Smooth muscle cell (in vitro differentiated cells): ENCODE measurements around the gene EIF1AD. TPM values are rescaled to one million over a fixed set of nuclear protein-coding genes. Genes with fewer than 3 reads are reported as not detected.

Source experiments
- DNase-seq: peaks from one replicate; lab custom pipeline; 2025; ENCODE audit not compliant: unreplicated experiment; lab: John Stamatoyannopoulos, UW
- H2AFZ ChIP-seq: fragments of 200-600 bp; sonication (generic); 2 replicates; pipeline ENCODE4 v1.6.0; 2016; ENCODE audit warnings: antibody characterized with exemption, low read depth, mild to moderate bottlenecking
- H3F3A ChIP-seq: fragments of 200-600 bp; sonication (generic); 2 replicates; pipeline ENCODE4 v1.6.0; 2017; ENCODE audit warnings: antibody characterized with exemption, low read depth
- H3K27ac ChIP-seq: fragments of 200-600 bp; sonication (generic); 2 replicates; pipeline ENCODE4 v1.5.1; 2016; ENCODE audit warnings: low read depth, mild to moderate bottlenecking
- H3K27me3 ChIP-seq: fragments of 200-600 bp; sonication (generic); 2 replicates; pipeline ENCODE4 v1.6.1; 2016; ENCODE audit warnings: low read depth, mild to moderate bottlenecking
- H3K36me3 ChIP-seq: fragments of 200-600 bp; sonication (generic); 2 replicates; pipeline ENCODE4 v1.5.1; 2016; ENCODE audit warnings: low read depth
- H3K4me1 ChIP-seq: fragments of 200-600 bp; sonication (generic); 2 replicates; pipeline ENCODE4 v1.5.1; 2016; ENCODE audit warnings: low read depth
- H3K4me2 ChIP-seq: fragments of 200-600 bp; sonication (generic); 2 replicates; pipeline ENCODE4 v1.6.0; 2016; ENCODE audit warnings: mild to moderate bottlenecking
- H3K4me3 ChIP-seq: fragments of 200-600 bp; sonication (generic); 2 replicates; pipeline ENCODE4 v1.5.1; 2016; ENCODE audit warnings: mild to moderate bottlenecking
- H3K79me2 ChIP-seq: fragments of 200-600 bp; sonication (generic); 2 replicates; pipeline ENCODE4 v1.6.0; 2016; ENCODE audit warnings: low read depth, mild to moderate bottlenecking
- H3K9ac ChIP-seq: fragments of 200-600 bp; sonication (generic); 2 replicates; pipeline ENCODE4 v1.6.0; 2016; ENCODE audit warnings: low read depth
- H3K9me3 ChIP-seq: fragments of 200-600 bp; sonication (generic); replicated peaks from 2 replicates; pipeline ENCODE4 v1.5.1; 2016; ENCODE audit warnings: low read depth
- H4K20me1 ChIP-seq: fragments of 200-600 bp; sonication (generic); 2 replicates; pipeline ENCODE4 v1.6.0; 2016; ENCODE audit warnings: low read depth
- whole genome bisulfite sequencing: methylation state at CpG from one replicate; pipeline ENCODE4 v1.1.7; 2016; ENCODE audit warnings: low lambda C conversion rate; 5-methylcytosine and 5-hydroxymethylcytosine counted together
- polyA plus RNA-seq: library from polyadenylated mRNA; unstranded; fragments of >200 nt; fragmentation: Nextera tagmentation; extraction: Ambion mirVana; gene quantifications from 2 replicates; pipeline ENCODE4 v1.2.1, GENCODE V29; 2016
- total RNA-seq: library from RNA; depleted of rRNA; stranded (reverse); fragments of >200 nt; gene quantifications from 2 replicates; pipeline ENCODE4 v1.2.3, GENCODE V29; 2014
- TF ChIP-seq, protein P1 (sequence below): fragments of 200-600 bp; sonication (generic); IDR thresholded peaks from 2 replicates; pipeline ENCODE4 v1.5.1; 2017; ENCODE audit warnings: borderline replicate concordance, mild to moderate bottlenecking, antibody characterized with exemption; ENCODE audit not compliant: insufficient read depth, poor library complexity, severe bottlenecking

The EIF1AD gene
- total and polyA plus RNA-seq, 2 experiments from 2014 or later: 29.3 TPM

DNA sequence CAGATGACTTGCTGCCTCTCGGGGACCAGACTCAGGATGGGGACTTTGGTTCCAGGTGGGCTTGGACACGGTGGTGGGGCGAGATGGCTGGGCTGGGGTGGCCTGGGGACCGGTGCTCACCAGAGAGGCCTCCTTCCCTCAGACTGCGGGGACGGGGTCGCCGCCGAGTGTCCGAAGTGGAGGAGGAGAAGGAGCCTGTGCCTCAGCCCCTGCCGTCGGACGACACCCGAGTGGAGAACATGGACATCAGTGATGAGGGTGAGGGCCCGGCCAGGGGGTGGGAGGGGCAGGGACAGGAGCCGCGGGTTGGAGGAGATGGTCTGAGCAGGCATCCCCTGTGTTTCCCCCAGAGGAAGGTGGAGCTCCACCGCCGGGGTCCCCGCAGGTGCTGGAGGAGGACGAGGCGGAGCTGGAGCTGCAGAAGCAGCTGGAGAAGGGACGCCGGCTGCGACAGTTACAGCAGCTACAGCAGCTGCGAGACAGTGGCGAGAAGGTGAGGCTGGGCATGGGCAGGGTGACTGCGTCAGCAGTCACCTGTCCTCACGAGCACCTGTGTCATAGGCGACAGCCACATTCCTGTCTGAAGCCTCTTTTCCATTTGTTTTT lies 34.5 kb downstream of the EIF1AD start:
- Histone ChIP-seq H3K4me3 (no peak overlapping the region), H3K27ac (no peak overlapping the region), H3K4me2 (no peak overlapping the region), H3K9ac (no peak overlapping the region), H3K27me3 (no peaks in the 10 kb centered on the region), H4K20me1 (peaks cover 4% of the 10 kb centered on the region), H3K4me1 (peaks cover 9% of the 10 kb centered on the region), H3K36me3 (no peaks in the 10 kb centered on the region), H2AFZ (no peak overlapping the region), H3F3A (no peaks in the 10 kb centered on the region), H3K9me3 (no peaks in the 10 kb centered on the region), H3K79me2 (peaks cover 18% of the 10 kb centered on the region)
- no peak for DNase-seq
- TF ChIP-seq, protein P1, sequence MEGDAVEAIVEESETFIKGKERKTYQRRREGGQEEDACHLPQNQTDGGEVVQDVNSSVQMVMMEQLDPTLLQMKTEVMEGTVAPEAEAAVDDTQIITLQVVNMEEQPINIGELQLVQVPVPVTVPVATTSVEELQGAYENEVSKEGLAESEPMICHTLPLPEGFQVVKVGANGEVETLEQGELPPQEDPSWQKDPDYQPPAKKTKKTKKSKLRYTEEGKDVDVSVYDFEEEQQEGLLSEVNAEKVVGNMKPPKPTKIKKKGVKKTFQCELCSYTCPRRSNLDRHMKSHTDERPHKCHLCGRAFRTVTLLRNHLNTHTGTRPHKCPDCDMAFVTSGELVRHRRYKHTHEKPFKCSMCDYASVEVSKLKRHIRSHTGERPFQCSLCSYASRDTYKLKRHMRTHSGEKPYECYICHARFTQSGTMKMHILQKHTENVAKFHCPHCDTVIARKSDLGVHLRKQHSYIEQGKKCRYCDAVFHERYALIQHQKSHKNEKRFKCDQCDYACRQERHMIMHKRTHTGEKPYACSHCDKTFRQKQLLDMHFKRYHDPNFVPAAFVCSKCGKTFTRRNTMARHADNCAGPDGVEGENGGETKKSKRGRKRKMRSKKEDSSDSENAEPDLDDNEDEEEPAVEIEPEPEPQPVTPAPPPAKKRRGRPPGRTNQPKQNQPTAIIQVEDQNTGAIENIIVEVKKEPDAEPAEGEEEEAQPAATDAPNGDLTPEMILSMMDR: no peak
- over 99% methylated on average over 30 of the region's 30 CpGs for WGBS

DNA sequence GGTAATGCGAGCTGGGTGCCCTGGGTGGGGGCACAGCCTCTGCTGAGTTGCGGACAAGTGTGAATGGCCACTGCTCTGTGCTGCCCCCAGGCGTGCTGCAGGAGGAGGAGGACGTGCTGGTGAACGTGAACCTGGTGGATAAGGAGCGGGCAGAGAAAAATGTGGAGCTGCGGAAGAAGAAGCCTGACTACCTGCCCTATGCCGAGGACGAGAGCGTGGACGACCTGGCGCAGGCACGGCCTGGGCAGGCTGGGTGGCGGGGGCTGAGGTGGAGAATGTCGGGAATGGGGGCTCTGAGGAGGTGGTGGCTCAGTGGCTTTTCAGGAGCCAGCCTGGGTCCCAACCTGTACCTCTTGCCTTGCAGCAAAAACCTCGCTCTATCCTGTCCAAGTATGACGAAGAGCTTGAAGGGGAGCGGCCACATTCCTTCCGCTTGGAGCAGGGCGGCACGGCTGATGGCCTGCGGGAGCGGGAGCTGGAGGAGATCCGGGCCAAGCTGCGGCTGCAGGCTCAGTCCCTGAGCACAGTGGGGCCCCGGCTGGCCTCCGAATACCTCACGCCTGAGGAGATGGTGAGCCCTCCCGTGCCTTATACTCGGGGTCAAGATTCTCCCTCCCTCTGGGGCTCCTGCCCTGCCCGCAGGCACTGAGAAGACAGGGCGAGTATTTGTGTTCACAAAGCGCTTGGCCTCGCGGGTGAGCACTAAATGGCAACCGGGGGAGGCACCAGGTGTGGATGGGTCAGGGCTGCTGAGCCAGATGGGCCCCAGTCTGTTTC lies 35.8 kb downstream of the EIF1AD start:
- H3K4me1 ChIP-seq: peaks cover 12% of the 10 kb centered on the region
- WGBS: 97% methylated on average over 32 of the region's 36 CpGs
- no peak overlapping the region for H3K4me3 ChIP-seq
- no peak overlapping the region for H3K4me2 ChIP-seq
- H3K9ac ChIP-seq: no peak overlapping the region
- DNase-seq: no peak
- no peaks in the 10 kb centered on the region for H3K36me3 ChIP-seq
- no peaks in the 10 kb centered on the region for H3K9me3 ChIP-seq
- H3K27ac ChIP-seq: no peak overlapping the region
- TF ChIP-seq, protein P1: no peak
- H3K27me3 ChIP-seq: no peaks in the 10 kb centered on the region
- peaks cover 26% of the 10 kb centered on the region for H3K79me2 ChIP-seq
- no peak overlapping the region for H2AFZ ChIP-seq
- H4K20me1 ChIP-seq: peaks cover 7% of the 10 kb centered on the region
- no peaks in the 10 kb centered on the region for H3F3A ChIP-seq

DNA sequence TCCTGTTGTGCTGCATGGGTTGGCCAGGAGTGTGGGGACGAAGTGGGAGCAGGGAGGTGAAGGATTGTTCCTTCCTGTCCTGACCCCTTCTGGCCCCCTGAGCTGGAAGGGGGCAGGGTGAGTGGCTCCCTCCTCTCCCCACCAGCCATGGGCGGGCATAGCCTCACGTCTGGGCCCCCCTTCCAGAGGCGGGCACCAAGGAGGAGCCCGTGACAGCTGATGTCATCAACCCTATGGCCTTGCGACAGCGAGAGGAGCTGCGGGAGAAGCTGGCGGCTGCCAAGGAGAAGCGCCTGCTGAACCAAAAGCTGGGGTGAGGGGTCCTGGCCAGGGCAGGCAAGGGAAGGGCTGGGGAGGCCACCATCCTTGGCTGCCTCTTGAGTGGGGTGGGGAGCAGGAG lies 37.1 kb downstream of the EIF1AD start:
- no peak overlapping the region for H3K9ac ChIP-seq
- WGBS: 91% methylated on average over 10 of the region's 10 CpGs
- no peak for DNase-seq
- TF ChIP-seq, protein P1: no peak
- H3K27me3 ChIP-seq: no peaks in the 10 kb centered on the region
- peaks cover 26% of the 10 kb centered on the region for H3K79me2 ChIP-seq
- no peak overlapping the region for H3K4me3 ChIP-seq
- H3K4me1 ChIP-seq: peaks cover 12% of the 10 kb centered on the region
- no peaks in the 10 kb centered on the region for H3K9me3 ChIP-seq
- H3K36me3 ChIP-seq: no peaks in the 10 kb centered on the region
- no peak overlapping the region for H3K27ac ChIP-seq
- peaks cover 7% of the 10 kb centered on the region for H4K20me1 ChIP-seq
- H2AFZ ChIP-seq: no peak overlapping the region
- H3K4me2 ChIP-seq: no peak overlapping the region
- H3F3A ChIP-seq: no peaks in the 10 kb centered on the region
